Effector CD4-positive, alpha-beta T cell (primary cell): ENCODE results near the gene LHPP.

Experiments used
- DNase-seq: peaks from one replicate; pipeline ENCODE4 v3.0.0-alpha.2; 2020

The LHPP gene

GRCh38 chr10:124522933-124523871 is 61.6 kb downstream of the LHPP start:
- no peak for DNase-seq

GRCh38 chr10:124523901-124524300 is 62.3 kb downstream of the LHPP start:
- no peak for DNase-seq

- no peak for DNase-seq
Observed at GRCh38 chr10:124524991-124525653, 63.5 kb downstream of the LHPP start.

DNA sequence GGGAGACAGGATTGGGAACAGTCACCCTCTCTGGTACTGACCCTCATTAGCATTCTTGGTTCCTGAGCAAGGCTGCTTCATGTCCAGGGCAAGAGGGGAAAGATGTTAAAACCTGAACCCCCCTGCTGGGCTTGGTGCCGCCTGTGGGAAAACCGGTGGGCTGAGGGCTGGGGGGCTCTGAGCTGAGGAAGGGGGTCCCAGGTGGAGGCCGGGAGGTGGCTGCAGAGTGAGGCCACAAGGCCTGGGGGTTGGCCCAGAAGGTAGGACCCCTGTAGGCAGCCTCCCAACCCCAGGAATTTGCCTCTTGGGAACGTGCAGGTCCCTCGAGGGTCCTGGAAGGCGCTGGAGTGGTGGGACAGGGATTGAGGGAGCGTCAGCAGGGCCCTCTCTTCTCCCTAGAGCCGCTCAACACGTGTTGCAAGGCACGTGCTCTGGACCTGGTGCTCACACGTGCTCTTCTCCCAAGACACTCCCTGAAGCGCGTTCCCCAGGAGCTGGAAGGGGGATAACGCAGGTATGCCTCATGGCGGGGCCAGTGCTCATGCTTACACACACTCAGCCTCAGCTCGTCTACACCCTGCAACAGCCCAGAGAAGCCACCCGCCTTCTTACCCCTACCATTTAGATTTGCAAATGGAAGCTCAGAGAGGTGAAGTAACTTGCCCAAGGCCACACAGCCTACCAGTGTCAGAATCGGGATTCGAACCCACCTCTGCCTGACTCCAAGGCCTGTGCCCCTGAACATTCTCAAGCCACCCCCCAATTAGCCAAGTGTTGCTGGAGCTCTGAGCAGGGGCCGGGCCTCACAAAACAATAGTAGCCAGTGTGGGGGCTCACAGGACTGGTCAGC is 64.4 kb downstream of the LHPP start:
- DNase-seq = no peak

DNA sequence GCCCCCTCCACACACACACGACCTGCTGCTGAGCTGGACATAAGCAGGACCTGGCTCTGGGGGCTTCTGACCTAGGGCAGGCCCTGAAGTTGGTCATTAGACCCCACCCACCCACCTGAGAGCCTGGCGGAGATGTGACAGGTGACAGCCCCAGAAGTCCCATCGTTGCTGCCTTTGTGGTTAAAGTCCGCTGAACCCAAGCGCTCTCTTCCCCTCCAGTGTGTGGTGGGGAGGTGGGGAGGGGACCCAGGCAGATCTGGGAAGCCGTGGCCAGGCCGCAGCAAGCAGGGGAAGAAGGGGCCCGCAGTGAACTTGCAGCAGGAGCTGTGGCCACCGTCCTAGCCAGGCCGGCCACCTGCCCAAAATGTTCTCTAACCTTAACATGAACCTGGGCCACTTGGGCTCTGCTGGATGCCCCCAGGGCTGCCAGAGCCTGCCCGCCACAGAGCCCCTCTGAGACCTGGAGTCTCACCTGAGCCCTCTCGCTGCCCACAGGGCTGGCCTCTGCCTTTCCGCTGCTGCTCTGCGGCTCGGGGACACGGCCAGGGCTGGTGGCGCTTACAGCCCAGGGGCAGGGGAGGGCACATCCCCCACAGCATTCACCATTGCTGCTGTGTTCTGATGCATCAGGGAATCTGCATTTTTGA is 65.1 kb downstream of the LHPP start:
- no peak for DNase-seq

DNA sequence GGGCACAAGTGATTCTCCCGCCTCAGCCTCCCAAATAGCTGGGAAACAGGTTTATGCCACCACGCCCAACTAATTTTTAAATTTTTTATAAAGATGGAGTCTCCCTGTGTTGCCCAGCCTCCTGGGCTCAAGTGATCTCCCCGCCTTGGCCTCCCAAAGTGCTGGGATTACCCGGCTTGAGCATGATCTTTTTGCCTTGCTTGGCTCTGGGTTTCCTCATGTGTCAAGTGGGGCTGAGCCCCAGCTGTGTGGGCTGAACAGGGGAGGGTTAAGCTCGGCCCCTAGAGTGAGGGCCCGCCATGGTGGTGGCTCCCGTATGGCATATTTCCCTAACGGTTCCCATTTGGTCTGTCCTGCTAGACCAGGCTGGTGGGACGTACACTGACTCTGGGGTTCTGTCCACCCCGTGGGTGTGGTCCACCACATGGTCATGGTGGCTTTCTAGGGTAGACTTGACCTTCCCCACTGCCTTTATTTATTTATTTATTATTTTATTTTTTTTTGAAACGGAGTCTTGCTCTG is 66.3 kb downstream of the LHPP start:
- no peak for DNase-seq

DNA sequence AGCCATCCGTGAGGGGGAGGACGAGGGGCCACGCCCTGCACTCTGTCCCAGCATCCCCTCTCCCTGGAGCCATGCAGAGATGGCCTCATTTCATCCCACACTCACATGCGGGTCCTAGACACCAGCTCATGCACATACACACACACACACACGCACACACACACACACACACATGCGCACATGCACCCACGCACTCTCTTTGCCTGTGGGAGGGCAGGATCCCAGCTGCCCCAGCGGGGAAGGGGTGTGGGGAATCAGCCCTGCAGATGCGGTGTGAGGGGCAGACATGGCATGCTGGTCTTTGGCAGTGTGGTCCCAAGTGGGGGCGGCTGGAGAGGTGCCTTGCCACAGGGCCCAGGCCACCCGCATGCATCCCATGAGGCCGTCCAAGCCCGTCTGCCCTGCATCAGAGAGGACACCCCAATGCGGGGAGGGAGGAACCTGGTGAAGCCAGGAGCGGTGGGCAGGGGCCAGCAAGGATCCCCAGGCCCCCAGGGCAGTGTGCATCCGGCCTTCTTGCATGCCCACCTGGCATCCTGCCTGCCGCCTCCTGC is 68.1 kb downstream of the LHPP start:
- DNase-seq = no peak

DNA sequence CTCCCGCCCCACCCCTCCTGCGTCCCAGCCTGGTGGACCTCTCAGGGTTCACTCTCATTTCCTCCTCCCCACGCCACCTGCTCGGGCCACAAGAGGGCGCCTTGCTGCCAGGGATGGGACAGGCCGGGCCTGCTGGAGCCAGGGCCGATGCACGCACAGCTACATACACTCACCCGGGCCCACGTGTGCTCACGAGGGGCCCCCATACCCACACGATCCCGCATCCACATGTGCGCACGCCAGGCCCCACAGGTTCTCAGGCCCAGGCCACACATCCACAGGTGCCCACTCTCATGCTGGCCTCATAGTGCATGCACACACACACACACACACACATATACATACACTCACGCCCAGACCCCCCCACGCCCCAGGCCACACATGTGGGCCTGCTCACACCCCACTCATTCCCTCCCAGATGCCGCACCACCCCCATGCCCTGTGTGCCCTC is 68.6 kb downstream of the LHPP start:
- DNase-seq = peak; percentile 81

- no peak for DNase-seq
Observed at GRCh38 chr10:124530816-124531215, 69.2 kb downstream of the LHPP start.

DNA sequence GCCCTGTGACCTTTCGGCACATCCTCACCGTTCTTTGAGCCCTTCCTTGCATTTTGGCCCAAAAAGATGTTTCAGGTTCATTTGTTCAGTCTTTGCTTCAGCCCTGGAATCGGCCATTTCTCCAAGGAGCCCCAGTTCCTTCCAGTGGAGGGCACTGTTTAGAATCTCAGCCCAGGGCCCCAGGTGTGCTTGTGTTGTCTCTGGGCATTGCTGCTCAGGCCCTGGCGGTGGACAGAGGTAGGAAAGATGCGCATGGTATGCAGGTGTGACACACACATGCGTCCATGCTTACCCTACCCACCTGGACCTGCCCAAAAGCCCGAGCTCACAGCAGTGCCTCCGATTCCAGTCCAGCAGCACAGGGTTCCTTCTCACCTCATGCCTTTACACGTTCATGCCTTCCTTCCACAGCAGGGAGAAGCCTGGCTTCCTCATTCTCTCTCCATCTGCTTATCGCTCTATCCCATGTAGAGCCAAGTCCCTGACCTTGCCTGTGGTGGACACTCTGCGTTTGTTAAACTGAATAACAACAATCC is 70.6 kb downstream of the LHPP start:
- no peak for DNase-seq

DNA sequence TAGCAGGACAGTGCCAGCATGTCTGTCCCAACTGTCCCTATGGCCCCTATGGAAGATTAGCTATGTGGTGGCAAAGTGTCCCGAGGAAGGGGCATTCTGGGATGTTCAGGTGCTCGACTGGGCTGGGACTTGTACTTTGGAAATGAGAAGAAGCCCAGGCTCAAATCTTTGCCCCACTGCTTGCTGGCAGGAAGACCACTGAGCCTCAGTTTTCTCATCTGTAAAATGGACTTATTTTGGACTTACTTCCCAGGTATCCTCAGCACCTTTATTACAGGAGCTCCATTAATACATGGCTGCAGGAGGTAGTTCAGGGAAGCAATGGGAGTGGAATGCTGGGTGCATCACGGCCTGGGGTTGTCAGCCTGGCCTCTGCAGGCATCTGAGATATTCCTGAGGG is 71.2 kb downstream of the LHPP start:
- no peak for DNase-seq

- no peak for DNase-seq
Observed at GRCh38 chr10:124533266-124533665, 71.6 kb downstream of the LHPP start.

- DNase-seq = no peak
Observed at GRCh38 chr10:124534231-124534798, 72.7 kb downstream of the LHPP start.

DNA sequence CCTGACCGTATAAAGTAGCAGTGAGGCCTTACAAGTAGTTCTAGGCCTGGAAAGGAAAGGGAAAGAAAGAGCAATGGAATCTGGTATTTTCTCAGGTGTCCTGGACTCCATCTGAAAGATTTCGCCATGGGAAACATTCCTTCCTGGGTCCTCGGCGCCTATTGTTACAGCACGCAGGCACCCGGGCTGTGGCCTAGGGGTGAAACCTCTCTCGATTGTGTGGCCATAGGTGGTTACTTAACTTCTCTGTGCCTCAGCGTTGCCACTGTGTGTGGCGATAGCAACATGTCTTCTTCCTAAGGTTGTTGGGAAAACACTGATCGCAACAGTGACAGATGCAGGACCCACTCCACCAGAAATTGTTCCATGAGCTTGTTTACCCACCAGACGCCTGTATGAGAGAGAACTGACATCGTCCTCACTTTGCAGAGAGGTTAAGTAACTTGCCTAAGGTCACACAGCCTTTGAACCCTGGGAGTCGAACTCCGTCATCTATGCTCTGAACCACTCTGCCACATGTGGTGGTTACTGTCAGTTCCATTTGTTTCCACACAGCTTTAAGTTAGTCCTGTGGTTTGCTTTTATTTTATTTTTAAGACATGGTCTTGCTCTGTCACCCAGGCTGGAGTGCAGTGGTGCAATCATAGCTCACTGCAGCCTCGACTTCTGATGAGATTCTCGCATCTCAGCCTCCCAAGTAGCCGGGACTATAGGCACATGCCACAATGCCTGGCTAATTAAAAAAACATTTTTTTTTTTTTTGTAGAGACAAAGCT is 73.4 kb downstream of the LHPP start:
- DNase-seq = no peak

- no peak for DNase-seq
Observed at GRCh38 chr10:124535731-124536495, 74.3 kb downstream of the LHPP start.

GRCh38 chr10:124536496-124537050 is 75.0 kb downstream of the LHPP start:
- DNase-seq = no peak

GRCh38 chr10:124537166-124537725 is 75.6 kb downstream of the LHPP start:
- DNase-seq = no peak

- DNase-seq = no peak
Observed at GRCh38 chr10:124537891-124538290, 76.3 kb downstream of the LHPP start.

DNA sequence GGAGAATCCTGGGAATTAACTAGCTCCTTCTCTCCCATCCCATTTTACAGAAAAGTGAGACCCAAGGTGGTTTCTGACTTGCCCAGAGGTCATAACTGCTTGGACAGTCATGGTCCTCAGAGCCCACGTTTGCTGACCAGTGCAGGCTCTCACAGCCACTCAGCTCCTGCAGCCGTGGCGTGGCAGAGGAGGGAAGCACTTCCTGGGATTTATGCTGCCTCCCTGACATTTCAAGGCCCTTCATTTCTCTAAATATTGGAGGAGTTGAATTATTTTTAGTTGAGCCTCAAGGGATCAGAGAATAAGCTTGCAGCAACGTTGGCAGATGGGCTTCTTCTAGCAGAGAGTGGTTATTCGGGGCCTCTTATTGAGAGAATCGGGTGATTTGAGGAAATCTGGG is 77.1 kb downstream of the LHPP start:
- no peak for DNase-seq
